HepG2 (cell line): Measurements from ENCODE around the gene SLFN14. TPM values are rescaled to one million over a fixed set of nuclear protein-coding genes. Genes with fewer than 3 reads are reported as not detected.

Experiments
- ATF7-NPFF ChIP-seq: sonication (generic); formaldehyde crosslinking; IDR thresholded peaks from 2 replicates; pipeline ENCODE4 v1.8.1; 2023; ENCODE audit warnings: mild to moderate bottlenecking, low read depth, missing genetic modification reagents, moderate library complexity
- CREB3 ChIP-seq: sonication (generic); formaldehyde crosslinking; IDR thresholded peaks from 2 replicates; pipeline ENCODE4 v1.5.0; 2020; ENCODE audit warnings: missing genetic modification reagents
- CREM ChIP-seq, 2 experiments: sonication (generic) in 1 of 2; formaldehyde crosslinking in 1 of 2; IDR thresholded peaks; 2 replicates each; pipeline versions ENCODE4 v1.4.0 to v1.6.1; 2016 to 2020; ENCODE audit warnings: antibody characterized with exemption in 1 of 2, mild to moderate bottlenecking in 1 of 2, missing genetic modification reagents in 1 of 2
- EED ChIP-seq: sonication (generic); formaldehyde crosslinking; IDR thresholded peaks from 2 replicates; pipeline ENCODE4 v1.5.0; 2020; ENCODE audit warnings: mild to moderate bottlenecking, missing genetic modification reagents
- FOXK1 ChIP-seq: sonication (generic); formaldehyde crosslinking; IDR thresholded peaks from 2 replicates; pipeline ENCODE4 v1.4.0; 2020; ENCODE audit warnings: low read depth, missing genetic modification reagents, borderline replicate concordance
- GABPA ChIP-seq, 2 experiments: IDR thresholded peaks; 2 replicates each; pipeline ENCODE4 v1.6.1; 2011 to 2016; ENCODE audit warnings: low read depth in 2 of 2, low read length in 1 of 2, missing biosample characterization in 1 of 2, missing genetic modification characterization in 1 of 2
- MIER3 ChIP-seq: IDR thresholded peaks from 2 replicates; pipeline ENCODE4 v1.6.1; 2016; ENCODE audit warnings: missing compliant biosample characterization, borderline replicate concordance
- MYNN ChIP-seq: sonication (generic); formaldehyde crosslinking; IDR thresholded peaks from 2 replicates; pipeline ENCODE4 v1.4.0; 2020; ENCODE audit warnings: mild to moderate bottlenecking, low read depth, missing genetic modification reagents
- TCF7L2 ChIP-seq: IDR thresholded peaks from 2 replicates; pipeline ENCODE4 v1.6.1; 2011; ENCODE audit warnings: mild to moderate bottlenecking, low read depth, low read length, moderate library complexity
- TP53 ChIP-seq: sonication (generic); formaldehyde crosslinking; conservative IDR thresholded peaks from 2 replicates; pipeline ENCODE4 v1.4.0; 2020; ENCODE audit warnings: missing genetic modification reagents
- ZBTB39 ChIP-seq: sonication (generic); formaldehyde crosslinking; IDR thresholded peaks from 2 replicates; pipeline ENCODE4 v1.5.0; 2020; ENCODE audit warnings: missing genetic modification reagents
- ZKSCAN5 ChIP-seq: sonication (generic); formaldehyde crosslinking; IDR thresholded peaks from 2 replicates; pipeline ENCODE4 v1.5.1; 2020; ENCODE audit warnings: mild to moderate bottlenecking, missing genetic modification reagents
- ZNF629 ChIP-seq: sonication (generic); formaldehyde crosslinking; conservative IDR thresholded peaks from 2 replicates; pipeline ENCODE4 v1.5.0; 2020; ENCODE audit warnings: missing genetic modification reagents
- ZNF781 ChIP-seq: sonication (generic); formaldehyde crosslinking; IDR thresholded peaks from 2 replicates; pipeline ENCODE4 v1.5.1; 2020; ENCODE audit warnings: borderline replicate concordance, mild to moderate bottlenecking, missing genetic modification reagents; ENCODE audit errors: not compliant biosample characterization
- ZSCAN20 ChIP-seq: sonication (generic); formaldehyde crosslinking; IDR thresholded peaks from 2 replicates; pipeline ENCODE4 v1.4.0; 2020; ENCODE audit warnings: missing genetic modification reagents, mild to moderate bottlenecking, borderline replicate concordance
- ZSCAN21 ChIP-seq: sonication (generic); formaldehyde crosslinking; IDR thresholded peaks from 2 replicates; pipeline ENCODE4 v1.8.0; 2022; ENCODE audit warnings: mild to moderate bottlenecking, missing genetic modification reagents, moderate library complexity, borderline replicate concordance
- polyA plus RNA-seq, 8 experiments: library from polyadenylated mRNA; depleted of rRNA in 3 of 8; stranded (reverse) in 7 of 8; unstranded in 1 of 8; fragments of >200 nt; fragmentation: Illumina TruSeq in 4 of 8; extraction: Trizol in 4 of 8; gene quantifications; 2 replicates each; pipeline versions ENCODE4 v1.2.1 to v1.2.3, GENCODE V29; 2011 to 2016; ENCODE audit warnings: low read depth in 4 of 8, missing spikeins in 1 of 8, mixed read lengths in 1 of 8; ENCODE audit not compliant: insufficient read depth in 1 of 8
- total RNA-seq, 5 experiments: library from RNA; depleted of rRNA; stranded (reverse); fragments of >200 nt; fragmentation: Illumina TruSeq; extraction: Trizol; gene quantifications; 2 replicates each; pipeline ENCODE4 v1.2.3, GENCODE V29; 2016; ENCODE audit warnings: low read depth in 1 of 5
- TF ChIP-seq, protein P1 (sequence below): sonication (generic); formaldehyde crosslinking; IDR thresholded peaks from 2 replicates; pipeline ENCODE4 v1.4.0; 2020; ENCODE audit warnings: missing genetic modification reagents
- TF ChIP-seq, protein P2 (sequence below), 2 experiments: IDR thresholded peaks; 2 replicates each; pipeline ENCODE4 v1.6.1; 2011 to 2012; ENCODE audit warnings: low read length in 2 of 2, borderline replicate concordance in 1 of 2, low read depth in 1 of 2, mild to moderate bottlenecking in 1 of 2, moderate library complexity in 1 of 2
- TF ChIP-seq, protein P3 (sequence below): sonication (generic); formaldehyde crosslinking; IDR thresholded peaks from 2 replicates; pipeline ENCODE4 v1.8.1; 2023; ENCODE audit warnings: mild to moderate bottlenecking, missing genetic modification reagents, borderline replicate concordance

Gene SLFN14
- total and polyA plus RNA-seq, 2 of the 13 experiments (the other 11 are each of a cell fraction or from before 2014, with no cell fraction given) = not detected

- 0 out of 2 replicates have a peak, but pooled peaks have one; percentile 37 for TF ChIP-seq CREB3
- TF ChIP-seq EED = no peak
- peak; percentile 69; the same call in 1 of the 2 replicates for TF ChIP-seq MYNN (CRISPR knock-in tag)
- TF ChIP-seq ZBTB39 (CRISPR knock-in tag) = peak; percentile 89; the same call in 1 of the 2 replicates
- peak; percentile 73; the same call in 1 of the 2 replicates for TF ChIP-seq TP53 (CRISPR knock-in tag)
- no peak for TF ChIP-seq ATF7-NPFF (CRISPR knock-in tag)
- TF ChIP-seq, protein P1, sequence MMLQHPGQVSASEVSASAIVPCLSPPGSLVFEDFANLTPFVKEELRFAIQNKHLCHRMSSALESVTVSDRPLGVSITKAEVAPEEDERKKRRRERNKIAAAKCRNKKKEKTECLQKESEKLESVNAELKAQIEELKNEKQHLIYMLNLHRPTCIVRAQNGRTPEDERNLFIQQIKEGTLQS (CRISPR knock-in tag) = 0 out of 2 replicates have a peak, but pooled peaks have one; percentile 19
- TF ChIP-seq, protein P2, sequence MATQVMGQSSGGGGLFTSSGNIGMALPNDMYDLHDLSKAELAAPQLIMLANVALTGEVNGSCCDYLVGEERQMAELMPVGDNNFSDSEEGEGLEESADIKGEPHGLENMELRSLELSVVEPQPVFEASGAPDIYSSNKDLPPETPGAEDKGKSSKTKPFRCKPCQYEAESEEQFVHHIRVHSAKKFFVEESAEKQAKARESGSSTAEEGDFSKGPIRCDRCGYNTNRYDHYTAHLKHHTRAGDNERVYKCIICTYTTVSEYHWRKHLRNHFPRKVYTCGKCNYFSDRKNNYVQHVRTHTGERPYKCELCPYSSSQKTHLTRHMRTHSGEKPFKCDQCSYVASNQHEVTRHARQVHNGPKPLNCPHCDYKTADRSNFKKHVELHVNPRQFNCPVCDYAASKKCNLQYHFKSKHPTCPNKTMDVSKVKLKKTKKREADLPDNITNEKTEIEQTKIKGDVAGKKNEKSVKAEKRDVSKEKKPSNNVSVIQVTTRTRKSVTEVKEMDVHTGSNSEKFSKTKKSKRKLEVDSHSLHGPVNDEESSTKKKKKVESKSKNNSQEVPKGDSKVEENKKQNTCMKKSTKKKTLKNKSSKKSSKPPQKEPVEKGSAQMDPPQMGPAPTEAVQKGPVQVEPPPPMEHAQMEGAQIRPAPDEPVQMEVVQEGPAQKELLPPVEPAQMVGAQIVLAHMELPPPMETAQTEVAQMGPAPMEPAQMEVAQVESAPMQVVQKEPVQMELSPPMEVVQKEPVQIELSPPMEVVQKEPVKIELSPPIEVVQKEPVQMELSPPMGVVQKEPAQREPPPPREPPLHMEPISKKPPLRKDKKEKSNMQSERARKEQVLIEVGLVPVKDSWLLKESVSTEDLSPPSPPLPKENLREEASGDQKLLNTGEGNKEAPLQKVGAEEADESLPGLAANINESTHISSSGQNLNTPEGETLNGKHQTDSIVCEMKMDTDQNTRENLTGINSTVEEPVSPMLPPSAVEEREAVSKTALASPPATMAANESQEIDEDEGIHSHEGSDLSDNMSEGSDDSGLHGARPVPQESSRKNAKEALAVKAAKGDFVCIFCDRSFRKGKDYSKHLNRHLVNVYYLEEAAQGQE (IDR thresholded peaks at IDR 0.05; ENCODE audit: borderline replicate concordance in 1 of 2, low read depth in 1 of 2, low read length in 2 of 2) = 0 out of 4 replicates have a peak, but pooled peaks of 1 of the 2 experiments have one; percentile 37
- TF ChIP-seq ZNF781 (CRISPR knock-in tag) = peak; percentile 90
- peak; percentile 70; the same call in 1 of the 2 replicates for TF ChIP-seq FOXK1 (CRISPR knock-in tag)
- no peak for TF ChIP-seq ZSCAN21 (CRISPR knock-in tag)
- TF ChIP-seq CREM (IDR thresholded peaks at IDR 0.05) = peak; percentile 99
- no peak; the same call in 1 of the 2 replicates for TF ChIP-seq CREM (CRISPR knock-in tag; IDR thresholded peaks at IDR 0.05)
- TF ChIP-seq MIER3 (CRISPR knock-in tag) = peak; percentile 59; the same call in 1 of the 2 replicates
- TF ChIP-seq ZSCAN20 = peak; percentile 76; the same call in 1 of the 2 replicates
- TF ChIP-seq GABPA (IDR thresholded peaks at IDR 0.05; ENCODE audit: low read depth, low read length) = peak; percentile 91
- TF ChIP-seq GABPA (CRISPR knock-in tag; IDR thresholded peaks at IDR 0.05; ENCODE audit: low read depth) = peak; percentile 99
- 0 out of 2 replicates have a peak, but pooled peaks have one; percentile 15 for TF ChIP-seq ZNF629 (CRISPR knock-in tag)
- TF ChIP-seq ZKSCAN5 (CRISPR knock-in tag) = no peak; the same call in 1 of the 2 replicates
- TF ChIP-seq, protein P3, sequence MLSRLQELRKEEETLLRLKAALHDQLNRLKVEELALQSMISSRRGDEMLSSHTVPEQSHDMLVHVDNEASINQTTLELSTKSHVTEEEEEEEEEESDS (CRISPR knock-in tag) = no peak
- no peak for TF ChIP-seq TCF7L2
Observed at GRCh38 chr17:35578197-35578928, 17.7 kb upstream of the SLFN14 start, which contains the start of gene PEX12 (continued).
